ENCODE data around the gene RPUSD2. TPM values are rescaled to one million over a fixed set of nuclear protein-coding genes. Genes with fewer than 3 reads are reported as not detected.
A peak's percentile ranks its signal among the peaks of the same experiment; 100 is the strongest.

RPUSD2 gene
- total RNA-seq, 1 donor from 2014 or later: 10.9 TPM

- peaks cover 9% of the 10 kb centered on the region for H3K36me3 ChIP-seq (ENCODE audit: insufficient read depth, low read length)
- no peaks in the 10 kb centered on the region for H3K27me3 Mint-ChIP-seq (ENCODE audit: low read depth, unreplicated experiment)
- H3K4me2 ChIP-seq (ENCODE audit: low read length): no peak overlapping the region
- no peaks in the 10 kb centered on the region for H3K4me1 ChIP-seq (ENCODE audit: insufficient read depth, low read length)
- no peak overlapping the region for H2AFZ ChIP-seq (ENCODE audit: low read depth, low read length)
- H3K79me2 ChIP-seq (ENCODE audit: insufficient read depth, low read length): no peaks in the 10 kb centered on the region
- H3K4me3 Mint-ChIP-seq (ENCODE audit: unreplicated experiment): no peak overlapping the region
- no peak for FAIRE-seq
- H3K9ac ChIP-seq (ENCODE audit: low read length): no peak overlapping the region
- H3K27ac ChIP-seq (ENCODE audit: low read depth, low read length): no peak overlapping the region
- no peaks in the 10 kb centered on the region for H4K20me1 ChIP-seq (ENCODE audit: insufficient read depth, low read length)
- no peak overlapping the region for H3K27ac Mint-ChIP-seq (ENCODE audit: unreplicated experiment)
- no peak for TF ChIP-seq EZH2 (IDR thresholded peaks at IDR 0.05; ENCODE audit: insufficient read depth, low read length)
- TF ChIP-seq, protein P1, sequence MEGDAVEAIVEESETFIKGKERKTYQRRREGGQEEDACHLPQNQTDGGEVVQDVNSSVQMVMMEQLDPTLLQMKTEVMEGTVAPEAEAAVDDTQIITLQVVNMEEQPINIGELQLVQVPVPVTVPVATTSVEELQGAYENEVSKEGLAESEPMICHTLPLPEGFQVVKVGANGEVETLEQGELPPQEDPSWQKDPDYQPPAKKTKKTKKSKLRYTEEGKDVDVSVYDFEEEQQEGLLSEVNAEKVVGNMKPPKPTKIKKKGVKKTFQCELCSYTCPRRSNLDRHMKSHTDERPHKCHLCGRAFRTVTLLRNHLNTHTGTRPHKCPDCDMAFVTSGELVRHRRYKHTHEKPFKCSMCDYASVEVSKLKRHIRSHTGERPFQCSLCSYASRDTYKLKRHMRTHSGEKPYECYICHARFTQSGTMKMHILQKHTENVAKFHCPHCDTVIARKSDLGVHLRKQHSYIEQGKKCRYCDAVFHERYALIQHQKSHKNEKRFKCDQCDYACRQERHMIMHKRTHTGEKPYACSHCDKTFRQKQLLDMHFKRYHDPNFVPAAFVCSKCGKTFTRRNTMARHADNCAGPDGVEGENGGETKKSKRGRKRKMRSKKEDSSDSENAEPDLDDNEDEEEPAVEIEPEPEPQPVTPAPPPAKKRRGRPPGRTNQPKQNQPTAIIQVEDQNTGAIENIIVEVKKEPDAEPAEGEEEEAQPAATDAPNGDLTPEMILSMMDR (IDR thresholded peaks at IDR 0.05; ENCODE audit: insufficient read depth, low read depth, low read length): no peak
- H3K4me3 ChIP-seq (ENCODE audit: insufficient read depth, low read depth, low read length): no peak overlapping the region
- H3K4me1 Mint-ChIP-seq (ENCODE audit: low read depth, unreplicated experiment): no peaks in the 10 kb centered on the region
- H3K36me3 Mint-ChIP-seq (ENCODE audit: low read depth, unreplicated experiment): no peaks in the 10 kb centered on the region
- H3K27me3 ChIP-seq (ENCODE audit: insufficient read depth, low read length): no peaks in the 10 kb centered on the region
- peak; percentile 25 for DNase-seq (ENCODE audit: low read depth)
- H3K9me3 ChIP-seq (ENCODE audit: insufficient read depth, low read depth, low read length): no peaks in the 10 kb centered on the region
- H3K9me3 Mint-ChIP-seq (ENCODE audit: unreplicated experiment): no peaks in the 10 kb centered on the region
Measured at GRCh38 chr15:40618906-40619305, 49.8 kb downstream of the RPUSD2 start.

DNA sequence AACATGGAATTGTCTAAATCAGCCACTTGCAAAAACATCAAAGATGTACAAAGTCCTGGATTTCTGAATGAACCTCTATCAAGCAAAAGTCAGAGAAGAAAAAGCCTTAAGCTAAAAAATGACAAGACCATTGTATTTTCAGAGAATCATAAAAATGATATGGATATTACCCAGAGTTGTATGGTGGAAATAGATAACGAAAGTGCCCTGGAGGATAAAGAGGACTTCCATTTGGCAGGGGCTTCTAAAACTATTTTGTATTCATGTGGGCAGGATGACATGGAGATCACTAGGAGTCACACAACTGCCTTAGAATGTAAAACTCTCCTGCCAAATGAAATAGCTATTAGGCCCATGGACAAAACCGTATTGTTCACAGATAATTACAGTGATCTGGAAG is 54.3 kb downstream of the RPUSD2 start:
- Histone ChIP-seq H3K9me3 (ENCODE audit: insufficient read depth, low read depth, low read length) (no peaks in the 10 kb centered on the region), H3K79me2 (ENCODE audit: insufficient read depth, low read length) (no peaks in the 10 kb centered on the region), H3K36me3 (ENCODE audit: insufficient read depth, low read length) (peaks cover 10% of the 10 kb centered on the region), H4K20me1 (ENCODE audit: insufficient read depth, low read length) (no peaks in the 10 kb centered on the region), H3K4me3 (ENCODE audit: insufficient read depth, low read depth, low read length) (no peak overlapping the region), H3K27ac (ENCODE audit: low read depth, low read length) (no peak overlapping the region), H3K4me2 (ENCODE audit: low read length) (no peak overlapping the region), H2AFZ (ENCODE audit: low read depth, low read length) (no peak overlapping the region), H3K4me1 (ENCODE audit: insufficient read depth, low read length) (no peaks in the 10 kb centered on the region), H3K27me3 (ENCODE audit: insufficient read depth, low read length) (no peaks in the 10 kb centered on the region), H3K9ac (ENCODE audit: low read length) (no peak overlapping the region)
- TF ChIP-seq, protein P1 (IDR thresholded peaks at IDR 0.05; ENCODE audit: insufficient read depth, low read depth, low read length): no peak
- no peak for TF ChIP-seq EZH2 (IDR thresholded peaks at IDR 0.05; ENCODE audit: insufficient read depth, low read length)
- DNase-seq (ENCODE audit: low read depth) (no peak), FAIRE-seq (no peak)
- no peak overlapping the region for H3K4me3 Mint-ChIP-seq (ENCODE audit: unreplicated experiment)
- H3K27me3 Mint-ChIP-seq (ENCODE audit: low read depth, unreplicated experiment): no peaks in the 10 kb centered on the region
- no peaks in the 10 kb centered on the region for H3K9me3 Mint-ChIP-seq (ENCODE audit: unreplicated experiment)
- H3K36me3 Mint-ChIP-seq (ENCODE audit: low read depth, unreplicated experiment): no peaks in the 10 kb centered on the region
- no peaks in the 10 kb centered on the region for H3K4me1 Mint-ChIP-seq (ENCODE audit: low read depth, unreplicated experiment)
- no peak overlapping the region for H3K27ac Mint-ChIP-seq (ENCODE audit: unreplicated experiment)

Other genes with a start within 250 kb of the RPUSD2 start
- gene INAFM2, start 245.6 kb upstream of the RPUSD2 start, total RNA-seq: 39.2 and 41.2 TPM in 2 replicates
- 9.8 and 10.1 TPM in 2 replicates for gene CCDC9B, start 228.4 kb upstream of the RPUSD2 start, total RNA-seq
- gene PHGR1, start 218.3 kb upstream of the RPUSD2 start, total RNA-seq: not detected in 2 replicates
- gene DISP2, start 211.1 kb upstream of the RPUSD2 start, total RNA-seq: 1.5 and 3.7 TPM in 2 replicates
- 32.9 and 37.8 TPM in 2 replicates for gene KNSTRN, start 186.6 kb upstream of the RPUSD2 start, total RNA-seq
- 53.6 and 55.1 TPM in 2 replicates for gene IVD, start 163.5 kb upstream of the RPUSD2 start, total RNA-seq
- 30.4 and 32.2 TPM in 2 replicates for gene BAHD1, start 128.3 kb upstream of the RPUSD2 start, total RNA-seq
- 25.7 and 26.4 TPM in 2 replicates for gene CHST14, start 98.3 kb upstream of the RPUSD2 start, total RNA-seq
- gene CCDC32, start 4.3 kb upstream of the RPUSD2 start, total RNA-seq: 24.3 and 31.4 TPM in 2 replicates
- gene KNL1, start 24.9 kb downstream of the RPUSD2 start, total RNA-seq: 2.0 and 3.3 TPM in 2 replicates
- 3.6 and 5.6 TPM in 2 replicates for gene RAD51, start 125.9 kb downstream of the RPUSD2 start, total RNA-seq
- gene RMDN3, start 186.0 kb downstream of the RPUSD2 start, total RNA-seq: 32.0 and 32.6 TPM in 2 replicates
- 6.4 and 7.3 TPM in 2 replicates for gene GCHFR, start 194.8 kb downstream of the RPUSD2 start, total RNA-seq
- gene C15orf62, start 200.7 kb downstream of the RPUSD2 start, total RNA-seq: 0.19 TPM in 1 of 2 replicates, not detected in the other
- gene ZFYVE19, start 237.8 kb downstream of the RPUSD2 start, total RNA-seq: 13.0 and 13.2 TPM in 2 replicates
- 21.0 and 27.2 TPM in 2 replicates for gene DNAJC17, start 238.2 kb downstream of the RPUSD2 start, total RNA-seq

All from astrocyte (in vitro differentiated cells and primary cell).